GM12878 (cell line): Measurements from ENCODE around the gene CCDC15. TPM values are rescaled to one million over a fixed set of nuclear protein-coding genes. Genes with fewer than 3 reads are reported as not detected.

ENCODE experiments used
- ATAC-seq: fragments of 200-7000 bp; cut with Tn5 transposase; 3 replicates; pipeline ENCODE4 v1.9.1; 2020; ENCODE audit warnings: mild to moderate bottlenecking, moderate library complexity
- BruUV-seq: library from RNA; stranded (reverse); fragments of 400-500 nt; replicated peaks from 2 replicates; lab custom pipeline; 2021; lab: Mats Ljungman, UMichigan
- CTCF ChIA-PET: fragments of 300-600 bp; sonication (Branson Sonifier 250); formaldehyde crosslinking; extraction: SDS; loops from one replicate; lab custom pipeline; 2021; ENCODE audit warnings: inconsistent platforms; lab: Yijun Ruan, JAX
- POLR2A ChIA-PET: fragments of 350-600 bp; formaldehyde crosslinking; extraction: SDS; loops from one replicate; lab custom pipeline; 2021; ENCODE audit warnings: inconsistent platforms; lab: Charles Lee
- RAD21 ChIA-PET: fragments of 300-600 bp; sonication (Branson Sonifier 250); formaldehyde crosslinking; loops from one replicate; lab custom pipeline; 2023; ENCODE audit warnings: antibody characterized with exemption; ENCODE audit not compliant: unreplicated experiment; lab: Charles Lee
- SMC1A ChIA-PET: fragments of 300-600 bp; sonication (Branson Sonifier 250); formaldehyde crosslinking; loops from one replicate; lab custom pipeline; 2023; ENCODE audit not compliant: unreplicated experiment, uncharacterized antibody; lab: Charles Lee
- DNase-seq: peaks from one replicate; pipeline ENCODE4 v3.0.0-alpha.2; 2011; ENCODE audit warnings: low read depth, low spot score
- FAIRE-seq: peaks from 3 replicates; lab custom pipeline; 2011; peaks lifted over from hg19 to GRCh38; lab: Jason Lieb, UNC
- H2AFZ ChIP-seq: 2 replicates; pipeline ENCODE4 v1.6.0; 2011; ENCODE audit warnings: low read depth, low read length, control low read depth; ENCODE audit not compliant: control insufficient read depth
- H3K27ac ChIP-seq: 2 replicates; pipeline ENCODE4 v1.5.1; 2011; ENCODE audit warnings: control low read depth; ENCODE audit not compliant: control insufficient read depth, insufficient read depth
- H3K27me3 ChIP-seq, 2 experiments: replicated peaks in 1 of 2; 2 replicates each; pipeline versions ENCODE4 v1.6.0 to v1.6.1; 2011; ENCODE audit warnings: low read length in 1 of 2; ENCODE audit not compliant: control insufficient read depth in 2 of 2, insufficient read depth in 2 of 2
- H3K36me3 ChIP-seq, 2 experiments: 2 replicates each; pipeline ENCODE4 v1.5.1; 2011; ENCODE audit warnings: low read length in 1 of 2; ENCODE audit not compliant: control insufficient read depth in 2 of 2, insufficient read depth in 2 of 2
- H3K4me1 ChIP-seq: 2 replicates; pipeline ENCODE4 v1.6.1; 2011; ENCODE audit warnings: mild to moderate bottlenecking, low read length, moderate library complexity, mixed read lengths; ENCODE audit not compliant: control insufficient read depth, insufficient read depth
- H3K4me2 ChIP-seq: 2 replicates; pipeline ENCODE4 v1.6.0; 2011; ENCODE audit warnings: control low read depth; ENCODE audit not compliant: control insufficient read depth, insufficient read depth
- H3K4me3 ChIP-seq: fragments of 200-600 bp; sonication (generic); 2 replicates; pipeline ENCODE4 v1.5.1; 2016
- H3K79me2 ChIP-seq: 2 replicates; pipeline ENCODE4 v1.6.0; 2011; ENCODE audit warnings: low read length; ENCODE audit not compliant: control insufficient read depth, insufficient read depth
- H3K9ac ChIP-seq: 2 replicates; pipeline ENCODE4 v1.8.0; 2011; ENCODE audit warnings: low read length, control low read depth, mixed read lengths; ENCODE audit not compliant: control insufficient read depth, insufficient read depth
- H3K9me3 ChIP-seq: replicated peaks from 3 replicates; pipeline ENCODE4 v1.5.1; 2011; ENCODE audit warnings: mild to moderate bottlenecking, low read length; ENCODE audit not compliant: control insufficient read depth, insufficient read depth
- H4K20me1 ChIP-seq: 2 replicates; pipeline ENCODE4 v1.6.0; 2011; ENCODE audit not compliant: control insufficient read depth, insufficient read depth
- ATF3 ChIP-seq: IDR thresholded peaks from 2 replicates; pipeline ENCODE4 v1.6.1; 2011; ENCODE audit warnings: low read depth, mild to moderate bottlenecking, low read length, moderate library complexity, borderline replicate concordance; ENCODE audit errors: extremely low read depth
- ATF7 ChIP-seq: fragments of 450-650 bp; IDR thresholded peaks from 2 replicates; pipeline ENCODE4 v1.6.1; 2016; ENCODE audit warnings: low read depth, mild to moderate bottlenecking
- CBFB ChIP-seq: IDR thresholded peaks from 2 replicates; pipeline ENCODE4 v1.6.1; 2016; ENCODE audit warnings: antibody characterized with exemption, low read depth
- CBX5 ChIP-seq: sonication (generic); IDR thresholded peaks from 2 replicates; pipeline ENCODE4 v1.6.1; 2016; ENCODE audit warnings: low read depth, moderate library complexity, mild to moderate bottlenecking, inconsistent platforms
- CEBPB ChIP-seq, 2 experiments: fragments of 150-350 bp in 1 of 2; IDR thresholded peaks; 2 replicates each; pipeline ENCODE4 v1.6.1; 2012 to 2014; ENCODE audit warnings: low read depth in 2 of 2, low read length in 2 of 2, borderline replicate concordance in 1 of 2, inconsistent platforms in 1 of 2
- SIX5 ChIP-seq: IDR thresholded peaks from 2 replicates; pipeline ENCODE4 v1.6.1; 2011; ENCODE audit warnings: mild to moderate bottlenecking, low read depth, low read length, moderate library complexity; ENCODE audit not compliant: severe bottlenecking
- STAT3 ChIP-seq: IDR thresholded peaks from 2 replicates; pipeline ENCODE4 v1.6.1; 2011; ENCODE audit warnings: low read depth, low read length, improper control_type of control experiment
- TARDBP ChIP-seq: IDR thresholded peaks from 2 replicates; pipeline ENCODE4 v1.6.1; 2016; ENCODE audit warnings: borderline replicate concordance
- TCF12 ChIP-seq: IDR thresholded peaks from 2 replicates; pipeline ENCODE4 v1.6.1; 2011; ENCODE audit warnings: low read depth, mild to moderate bottlenecking, low read length
- ZBTB11 ChIP-seq: fragments of 450-650 bp; formaldehyde crosslinking; IDR thresholded peaks from 2 replicates; pipeline ENCODE4 v1.5.0; 2022; ENCODE audit warnings: mild to moderate bottlenecking, missing genetic modification characterization
- ZSCAN29 ChIP-seq: fragments of 450-650 bp; IDR thresholded peaks from 2 replicates; pipeline ENCODE4 v1.6.1; 2017; ENCODE audit warnings: mild to moderate bottlenecking, moderate library complexity
- in situ Hi-C: fragments of 300-500 bp; cut with MboI; formaldehyde crosslinking; loops from 9 replicates; pipeline ENCODE4 v1.14.3; 2018; ENCODE audit warnings: mixed read lengths
- intact Hi-C: fragments of 100-400 bp; cut with micrococcal nuclease; formaldehyde crosslinking; loops from one replicate; pipeline ENCODE4 v1.14.2; 2022; ENCODE audit not compliant: unreplicated experiment
- polyA plus RNA-seq, 11 experiments: library from polyadenylated mRNA; depleted of rRNA in 4 of 11; unstranded in 6 of 11; stranded (reverse) in 5 of 11; fragments of >200 nt; fragmentation: Nextera tagmentation in 4 of 11; fragmentation: Illumina TruSeq in 1 of 11; extraction: Ambion mirVana in 4 of 11; extraction: Trizol in 1 of 11; gene quantifications; 1 replicate in 1 of 11; 2 replicates in 10 of 11; pipeline versions ENCODE4 v1.2.1 to v1.2.3, GENCODE V29; 2011 to 2016; ENCODE audit warnings: inconsistent platforms in 2 of 11, missing spikeins in 2 of 11, low read depth in 1 of 11
- total RNA-seq, 4 experiments: library from RNA; depleted of rRNA in 3 of 4; stranded (reverse); fragments of >200 nt in 3 of 4; fragmentation: Illumina TruSeq in 1 of 4; extraction: Trizol in 1 of 4; gene quantifications; 2 replicates each; pipeline versions ENCODE4 v1.2.1 to v1.2.3, GENCODE V29; 2013 to 2021
- TF ChIP-seq, protein P1 (sequence below): fragments of 450-650 bp; IDR thresholded peaks from 2 replicates; pipeline ENCODE4 v1.6.1; 2016; ENCODE audit warnings: mild to moderate bottlenecking, moderate library complexity, borderline replicate concordance

The CCDC15 gene
- total and polyA plus RNA-seq, 10 of the 15 experiments (the other 5 are each of a cell fraction or from before 2014, with no cell fraction given): 2.0 to 5.3 (median 3.3) TPM

DNA sequence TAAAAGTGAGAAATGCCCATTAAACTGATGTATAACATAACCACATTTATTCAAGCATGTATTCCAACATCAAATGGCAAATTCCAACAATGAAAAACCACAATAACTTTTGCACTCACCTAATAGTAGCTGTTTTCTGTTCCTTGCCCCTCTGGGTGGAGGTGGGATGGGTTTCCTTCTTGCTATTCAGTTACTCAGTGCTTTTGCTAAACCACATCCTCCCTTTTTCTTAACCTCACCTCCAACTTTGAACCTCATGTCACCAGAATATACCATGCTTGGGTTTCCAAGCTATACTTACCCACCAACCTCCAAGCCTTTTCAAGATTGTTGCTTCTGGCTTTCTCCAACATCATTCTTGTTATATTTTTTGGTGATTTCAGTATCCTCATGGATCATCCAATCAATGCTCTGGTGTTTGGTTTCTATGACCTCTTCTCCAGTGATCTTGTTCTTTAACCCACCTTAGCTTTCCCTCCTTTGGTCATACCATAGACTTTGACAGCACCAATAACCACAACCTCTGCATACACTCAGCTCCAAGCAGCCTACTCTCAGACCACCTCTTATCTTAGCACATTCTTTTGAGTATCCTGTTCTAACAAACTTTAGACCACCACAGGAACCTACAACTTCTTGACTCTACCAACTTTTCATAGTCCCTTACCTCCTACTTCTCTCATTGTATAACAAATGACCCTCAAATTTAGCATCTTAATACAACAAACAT lies 3.2 kb upstream of the CCDC15 start:
- Histone ChIP-seq H3K36me3 (no peaks in the 10 kb centered on the region), H3K79me2 (no peaks in the 10 kb centered on the region), H3K4me3 (no peak overlapping the region), H3K27ac (no peak overlapping the region), H3K4me1 (no peaks in the 10 kb centered on the region; the same call in 1 of the 2 replicates), H3K9me3 (no peaks in the 10 kb centered on the region), H3K4me2 (no peak overlapping the region), H3K27me3 (no peaks in the 10 kb centered on the region), H4K20me1 (no peaks in the 10 kb centered on the region), H3K9ac (no peak overlapping the region), H2AFZ (no peak overlapping the region)
- DNase-seq: no peak
- POLR2A ChIA-PET: interaction anchor here (1.5 kb wide), 1 partner anchor 161 kb away, joined by 5 read pairs; the partner anchor contains the start of gene TMEM218
- ATAC-seq: no peak
- SMC1A ChIA-PET: interaction anchor here (1.2 kb wide), 1 partner anchor 191 kb away, joined by 3 read pairs; no protein-coding TSS in a partner anchor
- RAD21 ChIA-PET: no interaction called here
- CTCF ChIA-PET: interaction anchor here (0.7 to 1.3 kb wide), 3 partner anchors 10 to 396 kb away, joined by 3 read pairs; no protein-coding TSS in a partner anchor
- in situ Hi-C loops (loop anchor here (10.0 to 25.0 kb wide), 2 partner anchors 194 to 937 kb away; partner anchors contain the start of gene HYLS1), intact Hi-C loops (no loop called here)
- no TSS peak for BruUV-seq
- no peak for FAIRE-seq
- no peak for TF ChIP-seq SIX5
- TF ChIP-seq TARDBP: no peak
- no peak for TF ChIP-seq ATF3
- TF ChIP-seq ATF7: no peak
- no peak for TF ChIP-seq ZSCAN29
- no peak for TF ChIP-seq CEBPB (IDR thresholded peaks at IDR 0.05; ENCODE audit: borderline replicate concordance in 1 of 2, low read depth in 2 of 2, low read length in 2 of 2)
- no peak for TF ChIP-seq CBFB
- no peak for TF ChIP-seq TCF12
- TF ChIP-seq CBX5: no peak
- TF ChIP-seq ZBTB11: no peak
- TF ChIP-seq, protein P1, sequence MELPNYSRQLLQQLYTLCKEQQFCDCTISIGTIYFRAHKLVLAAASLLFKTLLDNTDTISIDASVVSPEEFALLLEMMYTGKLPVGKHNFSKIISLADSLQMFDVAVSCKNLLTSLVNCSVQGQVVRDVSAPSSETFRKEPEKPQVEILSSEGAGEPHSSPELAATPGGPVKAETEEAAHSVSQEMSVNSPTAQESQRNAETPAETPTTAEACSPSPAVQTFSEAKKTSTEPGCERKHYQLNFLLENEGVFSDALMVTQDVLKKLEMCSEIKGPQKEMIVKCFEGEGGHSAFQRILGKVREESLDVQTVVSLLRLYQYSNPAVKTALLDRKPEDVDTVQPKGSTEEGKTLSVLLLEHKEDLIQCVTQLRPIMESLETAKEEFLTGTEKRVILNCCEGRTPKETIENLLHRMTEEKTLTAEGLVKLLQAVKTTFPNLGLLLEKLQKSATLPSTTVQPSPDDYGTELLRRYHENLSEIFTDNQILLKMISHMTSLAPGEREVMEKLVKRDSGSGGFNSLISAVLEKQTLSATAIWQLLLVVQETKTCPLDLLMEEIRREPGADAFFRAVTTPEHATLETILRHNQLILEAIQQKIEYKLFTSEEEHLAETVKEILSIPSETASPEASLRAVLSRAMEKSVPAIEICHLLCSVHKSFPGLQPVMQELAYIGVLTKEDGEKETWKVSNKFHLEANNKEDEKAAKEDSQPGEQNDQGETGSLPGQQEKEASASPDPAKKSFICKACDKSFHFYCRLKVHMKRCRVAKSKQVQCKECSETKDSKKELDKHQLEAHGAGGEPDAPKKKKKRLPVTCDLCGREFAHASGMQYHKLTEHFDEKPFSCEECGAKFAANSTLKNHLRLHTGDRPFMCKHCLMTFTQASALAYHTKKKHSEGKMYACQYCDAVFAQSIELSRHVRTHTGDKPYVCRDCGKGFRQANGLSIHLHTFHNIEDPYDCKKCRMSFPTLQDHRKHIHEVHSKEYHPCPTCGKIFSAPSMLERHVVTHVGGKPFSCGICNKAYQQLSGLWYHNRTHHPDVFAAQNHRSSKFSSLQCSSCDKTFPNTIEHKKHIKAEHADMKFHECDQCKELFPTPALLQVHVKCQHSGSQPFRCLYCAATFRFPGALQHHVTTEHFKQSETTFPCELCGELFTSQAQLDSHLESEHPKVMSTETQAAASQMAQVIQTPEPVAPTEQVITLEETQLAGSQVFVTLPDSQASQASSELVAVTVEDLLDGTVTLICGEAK: no peak
- no peak for TF ChIP-seq STAT3
